Prostate gland (tissue), 2 donors: ENCODE data around the gene VAPB.
"Not testable (repeated sequence)": the region's sequence is repeated elsewhere in the genome, so short reads cannot be mapped to it uniquely, and the experiment has no call there.

Experiments
- CTCF ChIP-seq, 4 experiments: fragments of 200-600 bp in 2 of 4; fragments of 450-650 bp in 2 of 4; sonication (generic) in 2 of 4; IDR thresholded peaks; 1 replicate in 3 of 4; 2 replicates in 1 of 4; pipeline ENCODE4 v1.5.1; 2016 to 2019; ENCODE audit warnings: antibody characterized with exemption in 4 of 4, mild to moderate bottlenecking in 2 of 4, moderate library complexity in 2 of 4
- POLR2A ChIP-seq: fragments of 450-650 bp; IDR thresholded peaks from one replicate; pipeline ENCODE4 v1.6.1; 2016; ENCODE audit warnings: antibody characterized with exemption, mild to moderate bottlenecking

DNA sequence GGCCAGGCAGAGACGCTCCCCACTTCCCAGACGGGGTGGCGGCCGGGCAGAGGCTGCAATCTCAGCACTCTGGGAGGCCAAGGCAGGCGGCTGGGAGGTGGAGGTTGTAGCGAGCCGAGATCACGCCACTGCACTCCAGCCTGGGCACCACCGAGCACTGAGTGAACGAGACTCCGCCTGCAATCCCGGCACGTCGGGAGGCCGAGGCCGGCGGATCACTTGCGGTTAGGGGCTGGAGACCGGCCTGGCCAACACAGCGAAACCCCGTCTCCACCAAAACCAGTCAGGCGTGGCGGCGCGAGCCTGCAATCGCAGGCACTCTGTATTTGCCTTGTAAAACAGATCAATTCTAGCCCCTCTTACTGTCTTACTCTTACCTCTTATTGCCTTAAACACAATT is 25.8 kb downstream of the VAPB start:
- not testable (repeated sequence) for TF ChIP-seq POLR2A; CTCF (IDR thresholded peaks at IDR 0.05)
